ENCODE measurements around the gene PRKCE.

DNA sequence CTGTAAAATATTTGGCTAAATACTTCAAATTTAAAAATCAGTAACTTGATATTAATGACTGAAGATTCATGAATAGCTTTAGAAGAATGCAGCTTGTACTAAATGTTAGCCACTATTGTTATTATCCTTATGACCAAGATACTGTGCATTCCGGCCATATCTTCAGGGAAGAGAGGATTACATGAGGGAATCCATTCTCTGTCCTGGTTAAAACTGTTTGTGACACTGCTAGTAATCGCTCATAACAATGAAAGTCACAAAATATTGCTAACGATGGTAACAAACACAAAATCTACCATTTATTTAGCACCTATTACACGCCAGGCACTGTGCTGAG, 217.7 kb downstream of the PRKCE start:
- TF ChIP-seq, protein P1, sequence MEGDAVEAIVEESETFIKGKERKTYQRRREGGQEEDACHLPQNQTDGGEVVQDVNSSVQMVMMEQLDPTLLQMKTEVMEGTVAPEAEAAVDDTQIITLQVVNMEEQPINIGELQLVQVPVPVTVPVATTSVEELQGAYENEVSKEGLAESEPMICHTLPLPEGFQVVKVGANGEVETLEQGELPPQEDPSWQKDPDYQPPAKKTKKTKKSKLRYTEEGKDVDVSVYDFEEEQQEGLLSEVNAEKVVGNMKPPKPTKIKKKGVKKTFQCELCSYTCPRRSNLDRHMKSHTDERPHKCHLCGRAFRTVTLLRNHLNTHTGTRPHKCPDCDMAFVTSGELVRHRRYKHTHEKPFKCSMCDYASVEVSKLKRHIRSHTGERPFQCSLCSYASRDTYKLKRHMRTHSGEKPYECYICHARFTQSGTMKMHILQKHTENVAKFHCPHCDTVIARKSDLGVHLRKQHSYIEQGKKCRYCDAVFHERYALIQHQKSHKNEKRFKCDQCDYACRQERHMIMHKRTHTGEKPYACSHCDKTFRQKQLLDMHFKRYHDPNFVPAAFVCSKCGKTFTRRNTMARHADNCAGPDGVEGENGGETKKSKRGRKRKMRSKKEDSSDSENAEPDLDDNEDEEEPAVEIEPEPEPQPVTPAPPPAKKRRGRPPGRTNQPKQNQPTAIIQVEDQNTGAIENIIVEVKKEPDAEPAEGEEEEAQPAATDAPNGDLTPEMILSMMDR (conservative IDR thresholded peaks at IDR 0.05 in 1 of 2, IDR thresholded peaks at IDR 0.05 in 1 of 2; ENCODE audit: low read depth in 1 of 2, low read length in 2 of 2): no peak
- TF ChIP-seq EZH2 (IDR thresholded peaks at IDR 0.05; ENCODE audit: low read length, missing control alignments): no peak

All from fibroblast of lung (primary cell).